ENCODE measurements around the gene MYADML2.

The MYADML2 gene

DNA sequence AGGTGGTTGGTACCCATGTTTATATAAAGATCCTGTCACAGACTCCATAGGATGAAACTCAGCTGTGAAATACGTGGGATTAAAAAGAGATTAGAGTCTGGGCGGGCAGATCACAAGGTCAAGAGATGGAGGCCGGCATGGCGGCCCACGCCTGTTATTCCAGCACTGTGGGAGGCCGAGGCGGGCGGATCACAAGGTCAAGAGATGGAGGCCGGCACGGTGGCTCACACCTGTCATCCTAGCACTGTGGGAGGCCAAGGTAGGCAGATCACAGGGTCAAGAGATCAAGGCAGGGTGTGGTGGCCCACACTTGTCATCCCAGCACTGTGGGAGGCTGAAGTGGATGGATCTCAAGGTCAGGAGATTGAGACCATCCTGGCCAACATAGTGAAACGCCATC, 51.6 kb downstream of the MYADML2 start:
- no peak for DNase-seq

DNA sequence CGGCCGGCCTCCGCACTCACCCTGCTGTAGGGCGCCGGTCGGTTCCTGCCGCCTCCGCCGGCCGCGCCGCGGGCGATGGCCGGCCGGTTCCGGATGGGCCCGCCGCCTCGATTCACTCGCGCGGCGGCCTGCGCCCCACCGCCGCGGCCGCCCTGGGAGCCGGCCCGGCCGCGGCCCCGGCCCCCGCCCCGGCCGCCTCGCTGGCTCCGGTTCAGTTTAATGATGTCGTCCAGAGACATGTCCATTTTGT, 55.8 kb downstream of the MYADML2 start:
- DNase-seq, result no peak

DNA sequence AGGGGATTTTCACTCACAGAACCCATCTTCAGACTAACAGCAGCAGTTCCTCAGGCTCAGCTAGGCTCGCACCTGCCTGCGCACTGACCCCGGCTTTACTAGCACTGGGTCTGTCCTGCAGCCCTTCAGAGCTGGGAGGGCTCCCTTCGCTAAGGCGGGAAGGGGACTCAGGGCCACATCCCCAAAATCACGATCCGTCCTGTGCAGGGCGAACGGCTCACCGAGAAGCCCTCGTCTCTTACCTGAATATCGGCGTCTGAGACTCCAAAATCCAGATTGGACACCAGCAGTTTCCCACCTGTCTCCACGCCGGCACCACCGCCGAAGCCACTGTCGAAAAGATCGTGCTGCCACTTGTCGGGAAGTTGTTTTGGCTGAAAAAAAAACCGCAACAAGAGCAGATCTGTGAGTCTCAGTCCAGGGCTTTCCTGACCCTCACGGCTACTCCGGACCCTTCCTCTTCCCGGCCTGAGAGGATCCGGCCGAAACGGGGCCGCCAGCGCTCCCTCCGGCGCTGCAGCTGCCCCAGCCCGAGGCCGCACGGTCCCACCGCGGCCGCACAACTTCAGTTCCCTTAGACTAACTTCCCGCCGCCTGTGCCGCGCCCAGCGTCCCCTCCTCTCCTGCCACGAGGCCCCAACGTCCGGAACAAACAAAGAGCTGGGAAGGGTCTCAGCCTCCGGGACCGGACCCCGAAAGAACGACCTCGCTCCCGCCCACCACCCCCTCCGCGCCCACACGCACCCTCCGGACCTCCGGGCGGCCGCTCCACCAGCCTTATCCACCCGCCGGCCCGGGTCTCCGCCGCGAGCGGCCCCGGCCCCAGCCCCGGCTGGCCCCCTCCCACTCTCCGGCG, 56.4 kb downstream of the MYADML2 start:
- no peak for DNase-seq
